Hepatocyte (in vitro differentiated cells): ENCODE results near the gene IL1RAPL1.
"Not testable (repeated sequence)": the region's sequence is repeated elsewhere in the genome, so short reads cannot be mapped to it uniquely, and the experiment has no call there.

Experiments used
- CTCF ChIP-seq: fragments of 200-600 bp; sonication (generic); IDR thresholded peaks from 2 replicates; pipeline ENCODE4 v1.5.1; 2016; ENCODE audit warnings: antibody characterized with exemption, mild to moderate bottlenecking; ENCODE audit not compliant: poor library complexity
- EZH2 ChIP-seq: fragments of 200-600 bp; sonication (generic); IDR thresholded peaks from 2 replicates; pipeline ENCODE4 v1.6.1; 2016; ENCODE audit warnings: antibody characterized with exemption, mild to moderate bottlenecking, borderline replicate concordance
- EZH2phosphoT487 ChIP-seq: fragments of 200-600 bp; sonication (generic); IDR thresholded peaks from one replicate; pipeline ENCODE4 v1.6.1; 2018; ENCODE audit warnings: antibody characterized with exemption, mild to moderate bottlenecking, low read depth, moderate library complexity; ENCODE audit not compliant: unreplicated experiment, severe bottlenecking

- not testable (repeated sequence) for TF ChIP-seq CTCF, EZH2phosphoT487, EZH2
Measured at GRCh38 chrX:29122817-29123216, 535.6 kb downstream of the IL1RAPL1 start.
